ENCODE measurements around the gene DNAJC5G.

DNA sequence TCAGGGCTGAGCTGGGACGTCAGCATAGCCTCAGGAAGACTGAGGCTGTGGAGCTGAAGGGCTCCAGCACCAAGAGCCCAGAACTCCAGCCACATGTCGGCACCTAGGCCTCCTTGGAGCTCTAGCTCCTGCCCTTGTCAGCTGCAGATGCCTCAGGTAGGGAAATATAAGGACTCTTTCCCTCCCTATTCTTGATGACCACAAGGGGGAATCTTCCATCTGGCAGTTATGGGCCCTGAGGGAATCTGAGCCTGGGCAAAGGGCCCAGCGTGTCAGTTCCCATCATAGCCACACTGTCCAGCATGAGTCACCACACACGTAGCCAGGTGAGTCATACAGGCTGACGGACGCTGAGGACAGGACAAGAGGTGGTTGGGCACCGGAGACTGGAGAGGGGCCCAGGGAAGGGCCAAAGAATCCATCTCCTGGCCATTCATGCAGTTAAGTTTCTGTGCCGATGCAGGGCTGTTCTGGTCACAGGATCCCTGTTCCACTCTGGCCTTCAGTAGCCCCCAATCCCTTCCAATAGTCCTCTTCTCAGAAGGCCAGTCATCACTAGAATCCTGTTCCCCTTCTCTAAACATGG lies 45.8 kb downstream of the DNAJC5G start:
- peak in 2 of 3 donors; percentile 30 to 51 for TF ChIP-seq POLR2AphosphoS5 (IDR thresholded peaks at IDR 0.05)
- peak; percentile 12 to 49 (median 28) for TF ChIP-seq CTCF (IDR thresholded peaks at IDR 0.05)
- TF ChIP-seq EP300 (IDR thresholded peaks at IDR 0.05; ENCODE audit: low read depth), result no peak
- no peak for TF ChIP-seq POLR2A (IDR thresholded peaks at IDR 0.05)
